ENCODE results near the gene PPP1R16B.
"Not testable (repeated sequence)": the region's sequence is repeated elsewhere in the genome, so short reads cannot be mapped to it uniquely, and the experiment has no call there.

PPP1R16B gene

DNA sequence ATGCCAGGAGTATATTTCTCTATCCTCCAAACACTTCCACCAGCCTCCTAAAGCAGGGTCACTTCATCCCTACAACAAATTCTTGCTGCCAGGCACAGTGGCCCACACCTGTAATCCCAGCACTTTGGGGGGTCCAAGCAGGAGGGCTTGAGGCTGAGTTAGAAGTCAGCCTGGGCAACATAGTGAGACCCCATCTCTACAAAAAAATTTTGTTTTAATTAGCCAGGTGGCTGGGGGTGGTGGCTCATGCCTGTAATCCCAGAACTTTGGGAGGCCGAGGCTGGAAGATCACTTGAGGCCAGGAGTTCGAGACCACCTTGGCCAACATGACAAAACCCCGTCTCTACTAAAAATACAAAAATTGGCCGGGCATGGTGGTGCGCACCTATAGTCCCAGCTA lies 11.4 kb upstream of the PPP1R16B start:
- not testable (repeated sequence) for DNase-seq

DNA sequence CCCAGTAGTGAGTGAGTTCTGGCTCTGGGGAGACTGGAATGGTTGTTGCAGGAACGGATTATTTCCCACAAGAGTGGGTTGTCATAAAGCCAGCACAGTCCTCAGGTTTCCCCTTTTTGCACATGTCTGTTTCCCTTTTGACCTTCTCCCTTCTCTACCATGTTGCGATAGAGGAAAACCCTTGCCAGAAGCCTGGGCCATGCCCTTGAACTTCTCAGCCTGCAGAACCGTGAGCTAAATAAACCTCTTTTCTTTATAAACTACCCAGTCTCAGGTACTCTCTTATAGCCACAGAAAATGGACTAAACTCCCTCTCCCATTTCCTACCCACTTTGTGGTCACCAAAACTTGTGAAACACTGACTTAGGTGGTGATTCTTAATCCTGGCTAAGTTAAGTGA lies 7.2 kb upstream of the PPP1R16B start:
- DNase-seq = no peak

DNA sequence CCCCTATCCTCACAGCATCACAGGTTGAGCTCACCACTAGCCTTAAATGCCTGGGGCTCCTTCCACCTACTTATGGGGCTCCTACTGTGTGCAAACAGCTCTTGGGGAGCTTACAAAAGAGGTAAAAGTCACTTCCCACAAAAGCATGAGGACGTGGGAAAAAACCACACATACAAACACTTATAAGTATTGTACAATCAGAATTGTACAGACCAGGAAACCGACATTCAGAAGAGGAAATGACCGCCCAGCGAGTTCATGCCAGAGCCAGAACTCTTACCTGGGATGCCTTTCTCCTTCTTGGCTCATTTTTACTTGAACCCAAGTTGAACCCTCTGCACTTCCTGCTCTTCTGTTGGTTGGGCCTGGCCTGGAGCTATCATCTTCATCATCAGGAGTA lies 6.3 kb upstream of the PPP1R16B start:
- no peak for DNase-seq

DNA sequence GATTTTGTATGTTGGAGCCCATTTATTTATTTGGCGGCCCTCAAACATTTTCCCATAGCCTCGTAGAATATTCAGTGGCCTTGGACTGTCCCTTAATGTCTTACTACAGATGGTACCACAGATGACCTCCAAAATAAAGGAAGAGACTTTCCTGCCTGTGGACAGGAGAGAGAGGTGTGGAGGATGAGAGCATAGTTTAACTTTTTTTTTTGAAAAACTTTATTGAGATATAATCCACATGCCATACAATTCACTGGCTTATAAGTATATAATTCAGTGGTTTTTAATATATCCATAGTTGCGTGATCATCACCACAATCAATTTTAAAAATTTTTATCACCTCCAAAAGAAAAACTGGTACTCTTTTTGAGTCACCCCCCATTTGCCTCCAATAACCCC lies 4.6 kb upstream of the PPP1R16B start:
- no peak for DNase-seq

DNA sequence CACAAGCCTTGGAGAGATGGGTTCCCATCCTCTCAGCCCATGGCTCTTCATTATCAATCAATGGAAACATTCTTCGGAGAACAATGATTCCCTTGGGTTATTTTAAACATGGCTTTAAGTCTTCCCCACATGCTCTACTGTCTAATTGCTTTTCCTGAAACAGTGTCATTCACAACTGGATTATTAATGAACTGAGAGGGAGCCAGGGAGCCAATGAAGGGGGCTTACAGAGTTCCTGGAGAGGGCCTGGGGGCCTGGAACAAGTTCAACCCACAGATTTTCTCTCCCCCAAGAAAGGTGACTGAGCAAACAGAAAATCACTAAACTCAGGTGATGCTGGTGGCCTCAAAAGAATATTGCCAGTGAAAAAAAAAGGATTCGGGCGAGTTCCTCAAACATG lies 1.3 kb upstream of the PPP1R16B start:
- DNase-seq = no peak

DNA sequence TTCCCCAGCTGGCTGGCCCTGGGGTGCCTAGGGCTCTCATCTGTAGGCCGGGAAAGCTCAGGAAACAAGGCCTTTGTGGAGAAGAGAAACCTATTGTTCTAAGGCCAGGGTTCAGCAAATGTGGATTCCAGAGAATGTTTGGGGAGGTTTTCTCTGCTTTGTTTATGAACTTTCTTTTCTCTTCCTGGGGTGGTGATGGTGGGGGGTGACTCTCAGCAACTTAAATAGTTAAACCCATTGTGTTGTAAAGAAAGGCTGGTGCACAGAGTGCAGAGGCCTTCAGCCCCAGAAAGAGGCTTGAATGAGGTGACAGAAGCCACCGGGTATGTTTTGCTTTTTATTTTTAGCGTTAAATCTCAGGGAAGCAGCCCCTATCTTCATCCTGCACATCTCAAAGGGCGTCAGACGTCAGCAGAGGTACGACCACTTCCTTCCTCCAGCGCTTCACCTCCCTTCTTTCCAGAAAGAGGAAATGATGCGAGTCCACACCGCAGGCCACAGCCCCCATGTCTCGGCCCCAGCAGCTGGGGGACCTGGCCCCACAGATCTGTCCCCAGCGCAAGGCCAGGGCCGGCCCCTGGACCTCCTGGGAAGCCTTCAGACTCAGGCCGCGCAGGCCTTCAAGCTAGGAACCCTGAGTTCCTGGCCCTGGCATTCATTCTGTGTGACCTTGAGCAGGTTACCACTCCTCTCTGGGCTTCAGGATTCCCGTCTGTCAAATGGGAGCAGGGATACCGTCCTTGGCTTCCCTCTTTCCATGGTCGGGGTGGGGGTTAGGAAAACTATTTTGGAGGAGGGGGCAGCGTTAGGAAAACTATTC lies 605 bp upstream of the PPP1R16B start:
- peak; percentile 77 to 80 for DNase-seq

DNA sequence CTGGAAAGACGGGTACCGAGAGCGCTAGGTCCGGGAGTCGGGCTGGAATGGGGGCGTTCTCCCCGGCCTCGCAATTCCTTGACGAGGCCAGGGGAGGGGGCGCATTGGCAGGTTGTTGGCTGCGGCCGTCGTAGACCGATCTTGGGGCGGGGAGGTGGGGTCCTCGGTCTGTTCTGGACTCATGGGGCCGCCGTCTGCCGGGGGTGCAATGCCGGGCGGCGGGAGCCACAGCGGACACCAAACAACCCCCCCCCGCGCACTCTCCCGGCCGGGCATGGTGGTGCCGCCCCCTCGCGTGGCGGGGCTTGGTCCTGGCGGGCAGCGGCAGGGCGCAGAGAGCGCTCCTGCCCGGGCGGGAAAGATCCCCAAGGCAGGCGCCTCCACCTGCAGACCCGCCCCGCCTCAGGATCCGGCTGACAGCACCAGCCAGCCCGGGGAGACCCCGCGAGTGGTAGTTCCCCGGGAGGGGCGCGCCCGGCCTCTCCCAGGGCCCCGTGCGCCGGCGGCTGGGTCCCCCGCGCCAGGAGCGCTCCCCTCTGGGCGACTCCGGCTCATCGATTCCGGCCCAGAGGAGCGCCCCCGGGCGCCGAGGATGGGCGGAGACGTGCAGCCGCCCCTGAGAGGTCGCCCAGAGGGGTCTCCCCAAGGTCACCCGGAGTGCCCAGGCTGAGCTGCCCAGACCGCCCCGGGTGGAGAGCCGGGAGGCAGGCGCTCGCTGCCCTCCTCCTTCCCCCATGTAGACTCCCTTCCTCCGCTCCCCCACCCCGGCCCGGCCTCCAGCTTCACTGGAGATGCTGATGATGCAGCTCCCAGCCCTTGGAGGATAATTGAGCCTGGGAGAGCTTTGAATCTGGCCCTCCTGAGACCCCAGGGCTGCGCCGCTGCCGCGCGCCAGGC lies 709 bp downstream of the PPP1R16B start:
- peak; percentile 58 to 68 for DNase-seq

DNA sequence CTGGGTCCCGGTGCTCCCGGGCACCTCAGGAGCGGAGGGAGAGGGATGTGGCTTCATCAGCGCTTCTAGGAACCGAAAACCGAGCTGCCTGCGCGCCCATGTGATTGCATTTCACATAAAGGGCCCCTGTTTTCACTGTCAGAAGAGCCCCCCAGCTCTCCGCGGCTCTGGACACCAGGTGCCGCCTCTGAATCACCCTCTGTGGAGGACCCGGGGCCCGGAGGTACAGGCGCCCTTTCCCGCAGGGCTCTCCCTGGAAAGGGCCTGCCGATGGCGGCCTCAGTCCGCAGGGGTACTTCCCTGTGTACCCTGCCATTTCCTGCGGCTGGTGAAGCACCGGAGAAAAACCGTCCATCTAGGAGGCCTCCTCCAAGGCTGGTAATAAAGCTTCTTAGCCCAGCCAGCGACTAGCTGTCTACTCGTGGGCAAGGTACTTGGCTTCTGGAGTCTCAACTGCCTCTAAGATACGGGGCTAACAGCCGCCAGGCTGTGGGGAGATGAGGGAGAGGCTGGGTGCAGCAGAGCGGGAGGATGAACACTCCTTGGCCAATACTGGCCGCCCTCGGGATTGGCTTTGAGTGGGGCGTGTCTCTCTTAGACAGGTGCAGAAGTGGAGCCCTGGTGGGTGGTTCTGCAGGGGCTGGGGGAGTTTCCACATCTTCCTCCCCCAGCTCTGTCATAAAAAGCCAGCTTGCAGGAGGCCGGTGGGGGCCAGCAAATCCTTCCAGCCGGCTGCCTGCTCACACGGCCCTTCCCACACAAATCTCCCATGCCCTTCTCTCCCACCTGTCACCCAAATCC lies 1.6 kb downstream of the PPP1R16B start:
- DNase-seq = peak; percentile 52 to 55

DNA sequence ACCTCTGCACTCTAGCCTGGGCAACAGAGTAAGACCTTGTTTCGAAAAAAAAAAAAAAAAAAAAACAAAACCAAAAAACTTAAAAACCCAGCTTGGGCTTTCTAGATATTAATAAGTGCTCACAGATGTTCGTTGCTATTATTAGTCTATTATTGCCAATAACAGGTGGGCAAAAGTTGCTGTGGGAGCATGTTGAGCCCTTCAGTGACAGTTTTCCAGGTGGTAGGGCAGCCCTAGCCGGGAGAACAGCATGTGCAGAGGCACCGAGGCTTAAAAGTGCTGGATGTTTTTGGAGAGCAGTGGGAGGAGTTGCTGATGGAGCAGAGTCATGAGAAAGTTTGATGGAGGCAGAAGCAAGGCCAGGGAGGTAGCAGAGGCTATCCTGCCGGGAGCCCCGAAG lies 4.4 kb downstream of the PPP1R16B start:
- DNase-seq = no peak

DNA sequence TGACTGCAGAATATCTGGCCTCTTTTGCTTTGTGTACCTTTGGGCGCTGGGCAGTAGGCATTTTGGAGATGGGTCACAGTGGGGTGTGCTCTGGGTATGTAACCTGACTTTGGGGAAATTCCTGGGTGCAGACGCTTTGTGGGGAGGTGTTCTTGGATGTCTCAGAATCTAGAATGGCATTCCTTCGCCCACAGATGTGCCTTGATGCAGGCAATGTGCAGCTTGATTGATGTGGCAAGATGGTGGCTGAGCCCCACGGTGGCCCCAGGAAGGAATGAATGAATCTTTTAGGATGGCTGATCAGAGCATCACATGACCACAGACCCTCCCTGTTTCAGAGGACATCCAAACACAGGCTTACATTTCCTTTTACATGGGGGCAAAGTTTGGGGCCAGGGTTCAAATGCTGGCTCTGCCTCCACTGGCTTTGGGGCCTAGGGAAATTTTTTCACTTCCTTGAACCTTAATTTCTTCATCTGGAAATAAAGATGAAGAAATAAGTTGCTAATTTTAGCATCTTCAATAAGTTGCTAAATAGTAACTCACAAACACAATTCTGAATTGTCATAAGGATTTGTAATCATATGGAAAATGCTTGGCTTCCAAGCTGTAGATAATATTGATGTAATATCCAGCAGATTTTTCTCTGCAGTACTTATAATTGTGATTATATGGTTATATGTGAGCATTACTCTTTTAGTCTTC lies 5.6 kb downstream of the PPP1R16B start:
- no peak for DNase-seq

DNA sequence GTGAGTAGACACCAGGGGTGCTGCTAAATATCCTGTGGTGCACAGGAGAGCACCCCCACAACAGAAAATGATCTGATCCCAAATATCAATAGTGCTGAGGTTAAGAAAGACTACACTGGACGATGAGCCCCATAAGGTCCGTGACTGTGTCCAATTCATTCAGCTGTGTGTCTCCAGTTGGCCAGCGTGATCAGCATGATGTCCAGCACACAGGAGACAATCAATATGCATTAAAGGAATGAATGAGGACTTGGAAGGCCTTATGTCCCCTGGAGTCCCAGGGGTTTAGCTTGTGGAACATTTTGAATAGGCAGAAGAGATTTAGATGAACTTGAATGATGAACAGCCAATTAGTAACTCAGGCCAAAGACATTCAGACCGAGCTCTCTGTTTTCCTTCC lies 6.3 kb downstream of the PPP1R16B start:
- DNase-seq = no peak

DNA sequence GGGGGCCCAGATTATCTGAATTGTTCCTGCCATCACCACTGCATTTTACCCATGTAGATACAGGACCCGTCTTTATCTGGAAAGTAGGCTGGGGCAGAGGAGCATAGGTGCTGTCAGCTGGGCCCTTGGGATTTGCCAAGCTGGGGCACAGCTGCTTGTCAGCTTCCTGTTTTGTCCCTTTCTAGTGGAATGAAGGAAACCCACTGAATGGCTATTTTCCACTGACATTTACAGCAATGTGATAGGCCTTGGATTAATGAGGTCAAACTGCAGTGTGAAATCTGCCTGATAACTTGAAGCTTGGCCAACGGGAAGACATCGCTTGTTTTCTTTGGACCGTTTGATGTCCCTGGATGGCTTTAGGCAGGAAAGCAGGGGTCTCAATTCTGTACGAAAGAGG lies 6.7 kb downstream of the PPP1R16B start:
- DNase-seq = no peak

DNA sequence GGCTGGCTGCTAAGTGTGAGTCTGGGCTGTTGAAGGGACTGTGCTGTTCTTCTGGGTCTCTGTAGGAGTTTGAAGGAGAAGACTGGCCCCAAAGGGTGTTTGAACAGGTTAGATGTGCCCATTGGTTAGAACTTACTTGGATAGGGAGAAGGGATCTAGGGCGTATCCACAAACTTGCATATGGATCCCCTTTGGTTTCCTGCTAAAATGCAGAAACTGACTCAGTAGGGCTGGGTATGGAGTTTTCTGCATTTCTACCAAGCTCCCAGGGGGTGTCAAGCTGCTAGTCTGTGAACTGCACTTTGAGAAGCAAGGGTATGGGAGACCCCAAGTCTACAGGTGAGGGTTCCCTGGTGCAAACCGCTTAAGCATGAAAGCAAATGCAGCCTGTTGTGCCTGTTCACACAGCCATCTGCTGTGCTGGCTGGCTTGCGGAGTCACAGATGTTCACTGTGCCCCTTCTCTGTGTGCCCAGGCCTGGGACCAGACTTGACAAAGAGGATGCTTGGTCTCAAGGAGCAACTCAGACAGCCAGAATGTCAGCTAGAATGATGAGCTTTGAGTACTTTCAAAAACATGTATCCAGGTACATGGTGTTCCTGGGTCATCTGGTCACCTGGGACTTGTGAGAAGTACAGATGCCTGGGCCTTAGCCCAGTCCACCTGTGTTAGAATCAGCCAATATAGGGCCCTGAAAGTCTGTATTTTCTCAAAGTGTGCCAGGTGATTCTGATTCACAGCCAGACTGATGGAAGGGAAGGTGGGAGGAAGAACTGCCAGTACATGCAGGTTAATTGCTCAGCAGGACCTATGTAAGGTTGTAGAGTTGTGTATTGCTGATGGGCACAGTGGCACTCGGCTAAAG lies 7.4 kb downstream of the PPP1R16B start:
- no peak for DNase-seq

DNA sequence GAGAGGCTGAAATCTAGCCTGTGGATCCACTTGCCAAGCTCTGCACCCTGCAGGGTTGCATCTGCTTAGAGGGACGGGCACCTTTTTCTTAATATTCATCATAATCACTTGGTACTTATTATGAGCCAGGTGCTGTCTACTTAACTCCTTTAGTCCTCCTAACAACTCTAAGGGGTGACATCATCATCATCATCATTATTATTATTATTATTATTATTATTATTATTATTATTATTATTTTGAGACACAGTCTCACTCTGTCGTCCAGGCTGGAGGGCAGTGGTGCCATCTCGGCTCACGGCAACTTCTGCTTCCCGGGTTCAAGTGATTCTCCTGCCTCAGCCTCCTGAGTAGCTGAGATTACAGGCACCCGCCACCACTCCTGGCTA lies 8.1 kb downstream of the PPP1R16B start:
- DNase-seq = not testable (repeated sequence)

DNA sequence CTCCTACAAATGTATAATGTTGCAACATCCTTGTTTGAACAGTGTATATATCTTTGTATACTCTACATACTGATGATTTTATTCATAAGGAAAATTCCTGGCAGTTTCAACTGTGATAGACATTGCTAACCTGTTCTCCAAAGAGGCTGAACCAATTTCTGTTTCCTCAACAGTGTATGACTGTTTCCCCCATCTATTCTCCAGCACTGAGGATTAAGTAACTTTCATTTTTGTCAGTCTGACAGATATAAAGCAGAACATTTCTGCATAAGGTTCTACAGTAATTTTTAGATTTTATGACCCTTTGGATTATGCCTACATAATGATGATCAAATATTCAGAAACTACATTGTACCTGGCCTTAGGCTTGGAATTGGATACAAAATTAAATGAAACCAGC lies 9.9 kb downstream of the PPP1R16B start:
- DNase-seq = no peak

DNA sequence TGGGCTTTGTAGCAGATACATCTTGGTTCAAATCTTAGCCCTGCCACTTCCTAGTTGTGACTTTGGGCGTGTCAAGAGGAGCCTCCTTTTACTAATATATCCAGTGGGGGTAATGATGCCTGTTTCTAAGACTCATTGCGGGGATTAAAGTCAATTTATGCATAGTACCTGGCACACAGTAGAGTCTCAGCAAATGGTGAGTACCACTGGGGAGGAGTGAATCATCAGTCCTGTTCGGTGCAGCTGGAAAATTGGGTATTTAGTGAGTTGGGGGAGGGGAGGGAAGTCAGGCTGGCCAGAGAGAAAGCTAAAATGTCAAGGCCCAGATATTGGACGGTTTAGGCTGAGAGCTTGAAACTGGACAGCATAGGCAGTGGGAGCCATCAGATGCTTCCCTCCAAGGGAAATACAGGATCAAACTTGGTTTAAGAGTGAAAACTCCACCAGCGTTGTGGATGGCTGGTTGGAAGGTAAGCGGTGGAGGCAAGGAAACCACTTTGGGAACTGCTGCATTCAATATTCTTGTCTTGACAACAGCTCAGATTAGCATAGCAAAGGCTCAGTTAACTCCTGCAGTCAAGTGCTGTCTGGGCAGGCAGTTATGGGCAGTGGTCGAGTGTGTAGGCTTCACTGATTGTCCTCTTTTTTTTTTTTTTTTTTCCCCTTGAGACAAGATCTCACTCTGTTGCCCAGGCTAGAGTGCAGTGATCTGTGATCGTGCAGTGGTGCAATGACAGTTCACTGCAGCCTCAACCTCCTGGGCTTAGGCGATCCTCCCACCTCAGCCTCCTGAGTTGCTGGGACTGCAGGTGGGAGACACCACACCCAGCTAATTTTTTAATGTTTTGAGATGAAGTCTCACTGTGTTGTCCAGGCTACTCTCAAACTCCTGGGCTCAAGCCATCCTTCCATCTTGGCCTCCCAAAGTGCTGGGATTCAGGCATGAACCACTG lies 12.9 kb downstream of the PPP1R16B start:
- no peak for DNase-seq

DNA sequence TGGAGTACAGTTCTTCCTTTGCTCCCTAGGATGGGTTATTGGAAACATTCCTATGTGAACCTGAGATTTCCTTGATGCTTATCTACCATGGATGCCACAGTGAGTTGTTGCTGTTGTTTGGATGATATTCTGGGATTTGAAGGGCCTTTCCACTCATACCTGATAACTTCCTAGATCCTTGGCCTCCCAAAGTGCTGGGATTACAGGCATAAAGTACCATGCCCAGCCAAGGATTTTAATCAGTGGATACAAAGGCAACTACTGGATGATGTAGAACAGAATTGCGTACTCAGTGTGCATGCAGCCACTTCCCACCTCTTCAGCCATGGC lies 20.0 kb downstream of the PPP1R16B start:
- DNase-seq = no peak

DNA sequence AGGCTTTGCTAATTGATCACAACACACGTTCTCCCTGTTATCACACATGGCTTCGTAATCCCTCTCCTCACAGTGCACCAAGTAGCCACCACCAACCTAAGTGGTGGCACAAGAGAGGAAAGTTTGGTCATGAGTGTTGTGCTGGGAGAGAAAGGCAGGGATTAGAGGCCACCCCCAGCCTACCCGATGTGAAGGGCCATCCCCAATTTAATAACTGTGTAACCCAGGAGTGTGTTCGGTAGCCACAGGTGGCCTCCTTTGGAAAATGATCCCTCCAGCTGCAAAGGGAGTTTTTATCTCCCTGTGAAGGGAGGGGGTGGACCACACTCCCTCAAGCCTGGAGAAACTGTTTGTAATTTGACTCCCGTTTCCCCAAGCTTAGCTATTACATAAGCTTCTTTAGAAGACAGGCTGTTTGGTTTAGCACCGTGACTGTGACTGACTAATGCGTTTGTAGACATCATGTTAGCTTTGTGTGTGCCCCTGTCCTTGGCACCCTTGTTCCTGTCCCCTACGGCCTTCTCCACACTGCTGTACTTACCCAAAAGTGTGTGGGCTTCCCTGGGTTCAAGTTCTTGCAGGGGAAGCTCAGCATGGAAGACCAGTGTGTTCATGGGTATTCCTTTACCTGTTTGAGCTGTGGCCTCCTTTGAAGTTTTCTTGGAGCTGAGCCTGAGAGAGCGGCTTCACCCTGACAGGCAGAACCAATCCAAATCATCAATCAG lies 20.6 kb downstream of the PPP1R16B start:
- peak in 1 of 2 experiments; percentile 17 for DNase-seq

DNA sequence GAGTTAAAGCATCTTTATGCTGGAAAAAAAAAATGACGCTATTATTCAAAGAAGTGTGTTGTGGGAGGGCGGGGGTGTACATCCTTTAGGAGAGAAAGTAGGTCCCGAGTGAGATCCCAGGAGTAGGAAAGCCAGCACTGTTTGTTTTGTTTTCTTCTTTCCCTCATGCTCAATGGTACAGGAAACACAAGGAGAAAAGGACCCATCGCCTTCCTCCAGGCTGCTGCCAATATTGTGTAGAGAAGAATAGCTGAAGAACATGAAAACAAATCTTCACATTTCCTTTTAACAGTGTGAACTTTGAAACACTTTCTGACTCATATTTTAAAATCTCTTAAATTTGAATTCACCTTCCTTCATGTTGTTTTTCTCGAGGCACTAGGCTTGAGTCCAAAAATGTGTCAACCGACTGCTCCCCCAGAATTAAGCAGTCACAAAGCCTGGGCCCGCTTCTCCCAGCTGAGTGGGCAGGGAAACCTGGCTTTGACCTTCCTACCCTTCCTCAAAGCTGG lies 22.3 kb downstream of the PPP1R16B start:
- peak in 1 of 2 experiments; percentile 30 for DNase-seq

All from activated T-cell treated with anti-CD3 and anti-CD28 coated beads, Interleukin-2, amount 50 U/mL, for 48 hours (primary cell).